Ammon's horn (tissue), 1 donor: ENCODE data around the gene SLC39A11.
A peak's percentile ranks its signal among the peaks of the same experiment; 100 is the strongest.

ENCODE experiments used
- DNase-seq: peaks from one replicate; pipeline ENCODE4 v3.0.0-alpha.2; 2016; ENCODE audit warnings: low spot score

Gene SLC39A11

DNA sequence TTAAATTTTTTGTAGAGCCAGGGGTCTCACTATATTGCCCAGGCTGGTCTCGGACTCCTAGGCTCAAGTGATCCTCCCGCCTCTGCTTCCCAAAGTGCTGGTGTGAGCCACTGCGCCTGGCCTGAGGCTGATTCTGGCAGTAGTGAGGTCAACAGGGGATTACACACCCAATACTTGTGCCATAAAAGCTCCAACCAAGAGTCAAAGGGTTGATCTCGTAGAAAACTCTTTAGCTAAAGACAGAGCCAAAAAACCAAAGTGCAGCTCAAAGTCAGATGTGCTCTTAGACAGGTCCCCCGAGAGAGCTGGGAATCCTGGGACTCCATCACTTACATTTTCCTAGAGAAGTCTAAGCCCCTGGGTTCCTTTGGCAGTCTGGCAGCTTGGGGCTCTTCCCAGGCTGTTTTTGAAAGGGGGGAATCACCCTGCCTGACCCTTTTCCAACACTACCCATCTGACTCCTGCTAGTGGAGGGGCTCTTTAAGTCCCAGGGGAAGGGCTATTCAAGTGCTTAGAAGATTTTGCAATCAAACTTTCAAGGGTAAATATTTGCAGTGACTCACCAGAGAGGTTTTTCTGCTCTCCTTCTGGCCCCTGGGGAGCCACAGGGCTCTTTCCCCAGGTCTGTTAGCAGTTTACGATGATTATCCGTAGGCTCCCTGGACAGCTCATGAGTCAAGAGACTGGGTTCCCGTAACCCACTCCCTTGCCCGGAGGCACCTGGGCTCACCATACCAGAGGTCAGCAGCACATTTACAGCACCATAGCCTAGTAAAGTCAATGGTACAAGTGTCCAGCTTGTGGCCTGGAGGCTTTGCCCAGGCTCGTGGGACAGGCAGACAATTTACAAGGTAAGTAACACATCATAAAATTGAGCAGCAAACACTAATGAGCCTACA lies 408.7 kb downstream of the SLC39A11 start:
- no peak for DNase-seq

DNA sequence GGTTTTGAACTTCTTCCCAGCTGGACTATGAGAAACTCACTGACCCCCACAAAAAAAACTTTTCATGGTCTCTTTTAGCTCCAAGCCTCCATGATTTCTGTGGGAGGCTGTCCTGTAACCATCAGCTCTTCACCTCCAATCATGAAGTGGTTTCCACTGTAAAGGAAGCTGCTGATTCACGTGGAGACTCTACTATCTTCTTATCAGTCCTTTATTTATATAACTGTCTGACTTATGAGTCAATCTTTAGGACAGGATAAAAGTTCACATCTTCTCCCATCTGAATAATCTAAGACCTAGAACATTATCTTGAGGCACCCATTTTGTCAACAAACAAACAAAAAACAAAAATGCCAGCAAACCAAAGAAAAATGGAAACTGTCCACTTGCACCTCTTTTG lies 409.9 kb downstream of the SLC39A11 start:
- no peak for DNase-seq

DNA sequence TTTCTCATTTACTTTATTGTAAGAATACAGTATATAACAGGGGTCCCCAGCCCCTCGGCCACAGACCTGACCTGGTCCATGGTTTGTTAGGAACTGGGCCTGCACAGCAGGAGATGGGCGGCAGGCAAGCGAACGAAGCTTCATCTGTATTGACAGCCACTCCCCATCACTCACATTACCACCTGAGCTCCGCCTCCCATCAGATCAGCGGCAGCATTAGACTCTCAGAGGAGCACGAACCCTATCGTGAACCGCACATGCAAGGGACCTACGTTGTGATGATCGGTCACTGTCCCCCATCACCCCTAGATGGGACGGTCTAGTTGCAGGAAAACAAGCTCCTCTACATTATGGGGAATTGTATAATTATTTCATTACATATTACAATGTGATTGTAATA lies 410.6 kb downstream of the SLC39A11 start:
- DNase-seq: no peak

- DNase-seq: no peak
These were observed 414.6 kb downstream of the SLC39A11 start for GRCh38 chr17:72677714-72678390.

DNA sequence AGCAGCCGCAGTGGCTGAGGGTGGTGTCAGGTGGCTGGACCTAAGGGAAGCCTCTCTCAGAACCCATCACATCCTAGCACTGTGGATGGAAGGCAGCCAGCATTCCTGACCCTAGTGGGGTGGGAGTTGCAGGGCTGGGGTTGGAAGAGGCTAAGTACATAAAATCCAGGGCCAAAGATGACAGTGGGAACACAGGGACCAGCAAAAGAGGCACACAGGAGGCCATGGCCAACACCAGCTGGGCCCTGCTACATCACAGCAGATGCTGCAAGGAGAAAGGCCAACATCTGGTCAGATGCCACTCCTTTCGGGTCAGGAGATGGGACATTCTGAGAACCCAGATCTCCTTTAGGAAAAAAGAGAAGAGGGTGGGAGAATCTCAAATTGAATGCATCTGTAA lies 415.4 kb downstream of the SLC39A11 start:
- no peak for DNase-seq

- no peak for DNase-seq
These were observed 419.8 kb downstream of the SLC39A11 start for GRCh38 chr17:72672729-72673128.

DNA sequence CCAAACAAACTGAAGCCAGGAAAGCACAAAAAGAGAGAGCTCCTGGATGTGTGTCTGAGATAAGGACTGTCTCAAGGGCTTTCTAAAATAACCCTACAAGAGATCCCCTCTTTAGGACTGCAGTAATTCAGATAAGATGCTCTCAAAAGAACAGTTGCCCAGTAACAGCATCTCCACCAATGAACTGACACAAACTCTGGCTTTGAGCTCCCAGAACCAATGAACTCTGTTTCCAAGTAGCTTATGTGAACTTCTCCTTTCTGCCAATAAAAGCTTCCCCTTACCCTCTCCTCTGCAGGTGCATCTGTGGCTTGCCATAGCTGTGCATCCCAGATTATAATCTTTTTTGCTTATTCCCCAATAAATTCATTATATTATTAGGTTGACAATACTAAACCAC lies 421.5 kb downstream of the SLC39A11 start:
- no peak for DNase-seq

DNA sequence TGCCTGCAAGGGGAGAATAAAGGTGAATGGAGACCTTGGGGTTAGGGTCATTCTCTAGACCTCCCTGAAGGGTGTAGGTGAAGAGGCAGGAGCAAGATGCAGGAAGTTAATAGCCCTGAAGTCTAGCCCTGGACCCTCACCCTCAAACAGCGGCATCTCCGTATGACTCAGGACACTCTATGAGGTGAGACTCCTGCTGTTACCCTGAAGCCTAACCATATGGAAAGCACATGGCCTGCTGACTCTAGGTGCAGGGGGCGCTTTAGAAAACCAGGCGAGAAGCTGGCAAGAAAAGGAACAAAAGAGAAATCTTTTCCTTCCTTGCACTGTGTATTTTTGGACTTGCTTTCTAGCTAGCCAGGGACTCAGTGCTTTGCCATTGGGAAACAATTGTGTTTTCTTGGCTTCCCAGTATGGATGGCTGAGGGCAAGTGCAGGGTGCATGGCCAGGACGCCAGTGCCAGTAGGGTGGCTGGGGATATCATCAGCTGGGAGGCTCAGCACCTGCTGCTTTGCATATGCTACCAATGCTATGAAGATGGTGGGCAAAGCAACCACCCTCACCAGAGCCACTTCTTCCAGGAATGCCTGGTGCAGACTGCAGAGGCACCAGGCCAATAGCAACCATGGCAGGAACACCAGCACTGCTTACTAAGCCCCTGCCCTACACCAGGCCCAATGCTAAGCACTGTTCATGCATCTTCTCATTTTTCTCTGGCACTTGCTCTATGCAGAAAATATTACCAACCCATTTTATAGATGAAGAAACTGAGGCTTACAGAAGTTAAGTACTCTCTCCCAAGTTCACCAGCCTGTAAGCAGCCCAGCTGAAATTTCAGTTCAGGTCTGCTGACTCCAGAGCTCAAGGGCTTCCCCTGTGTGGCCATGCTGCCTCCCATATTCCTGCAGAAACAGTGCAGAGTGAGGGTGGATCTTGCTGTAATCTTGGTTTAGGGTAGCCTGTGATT lies 425.1 kb downstream of the SLC39A11 start:
- no peak for DNase-seq

DNA sequence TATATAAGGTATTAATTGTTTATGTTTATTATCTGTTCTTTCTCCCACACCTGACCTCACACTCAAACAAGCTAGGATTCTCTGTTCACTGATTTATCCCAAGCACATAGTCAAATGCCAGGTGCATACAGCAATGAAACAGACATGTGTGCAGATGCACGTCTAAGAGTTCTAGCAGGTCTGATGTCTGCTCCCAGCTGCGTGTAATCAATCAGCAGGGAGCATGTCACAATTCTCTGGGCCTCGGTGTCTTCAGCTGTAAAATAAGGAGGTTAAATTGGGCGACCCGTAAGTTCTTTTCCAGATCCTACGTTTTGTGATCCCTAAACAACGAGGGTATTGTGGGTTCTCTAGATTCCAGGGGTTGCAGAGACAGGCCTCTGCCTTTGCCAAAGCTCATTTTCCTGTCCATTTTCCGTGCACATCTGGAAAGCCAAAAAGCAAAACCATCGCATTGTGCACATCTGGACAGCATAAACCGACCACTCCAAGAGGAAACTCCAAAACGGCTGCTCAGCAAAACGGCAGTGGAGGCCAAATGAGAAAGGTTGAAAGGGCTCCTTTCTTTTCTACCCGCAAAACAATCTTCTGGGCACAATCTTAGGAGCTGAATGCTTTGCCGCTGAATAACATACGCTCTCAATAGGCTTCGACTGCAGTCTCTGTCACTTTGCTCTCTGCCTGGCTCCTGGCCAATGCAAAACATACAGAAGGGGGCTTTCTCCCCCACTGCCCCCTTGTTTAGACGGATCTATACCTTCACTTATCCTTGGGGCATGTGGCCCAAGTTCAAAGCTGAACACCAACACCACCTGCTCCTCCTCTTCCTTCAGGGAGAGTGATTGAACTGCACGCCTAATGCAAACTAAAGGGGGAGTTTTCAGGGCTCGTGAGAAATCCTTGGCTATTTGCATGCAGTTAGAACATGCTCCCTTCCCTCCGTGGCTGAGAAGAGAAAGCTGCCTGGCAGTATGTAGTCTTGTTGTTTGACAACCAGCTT lies 426.3 kb downstream of the SLC39A11 start:
- DNase-seq: no peak

GRCh38 chr17:72662827-72663190 lies 429.7 kb downstream of the SLC39A11 start:
- no peak for DNase-seq

GRCh38 chr17:72661945-72662826 lies 430.3 kb downstream of the SLC39A11 start:
- no peak for DNase-seq

DNA sequence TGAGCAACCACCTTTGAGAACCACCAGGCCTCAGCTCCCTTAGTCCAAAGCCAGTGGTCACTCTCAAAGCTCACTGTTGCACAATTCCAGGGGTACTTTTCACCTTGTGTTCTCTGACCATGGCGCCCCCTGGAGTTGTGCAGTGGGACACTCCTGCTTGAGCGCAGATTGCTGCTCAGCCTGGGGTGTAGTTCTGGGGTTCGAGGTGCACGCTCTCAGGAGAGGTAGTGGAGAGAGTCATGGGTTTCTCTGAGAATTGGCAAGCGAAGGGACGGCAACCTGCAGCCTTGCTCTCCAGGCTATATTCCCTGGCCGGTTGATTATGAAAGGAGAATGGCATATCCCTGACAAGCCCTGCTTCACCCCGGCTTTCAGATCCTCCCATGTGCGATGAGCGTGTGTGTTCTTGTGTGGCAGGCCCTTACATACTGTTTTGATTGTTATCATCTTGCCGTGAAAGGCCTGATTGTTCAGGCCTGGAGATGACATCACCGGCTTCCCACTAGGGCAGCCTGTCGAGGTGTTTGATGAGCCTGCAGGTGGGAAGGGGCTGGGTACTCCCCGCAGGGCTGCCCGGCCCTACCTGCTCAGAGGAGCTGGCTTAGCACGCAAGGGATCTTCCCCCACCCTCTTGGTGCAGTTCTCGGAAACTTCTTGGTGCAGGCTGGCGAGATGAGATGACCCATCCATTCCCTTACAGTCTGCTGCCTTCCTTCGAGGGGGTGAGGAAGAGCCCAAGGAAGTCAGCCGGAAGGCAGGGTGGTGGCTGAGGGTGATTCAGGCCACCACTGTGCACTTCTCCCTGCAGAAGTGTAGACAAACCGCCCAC lies 431.2 kb downstream of the SLC39A11 start:
- peak; percentile 35 for DNase-seq

DNA sequence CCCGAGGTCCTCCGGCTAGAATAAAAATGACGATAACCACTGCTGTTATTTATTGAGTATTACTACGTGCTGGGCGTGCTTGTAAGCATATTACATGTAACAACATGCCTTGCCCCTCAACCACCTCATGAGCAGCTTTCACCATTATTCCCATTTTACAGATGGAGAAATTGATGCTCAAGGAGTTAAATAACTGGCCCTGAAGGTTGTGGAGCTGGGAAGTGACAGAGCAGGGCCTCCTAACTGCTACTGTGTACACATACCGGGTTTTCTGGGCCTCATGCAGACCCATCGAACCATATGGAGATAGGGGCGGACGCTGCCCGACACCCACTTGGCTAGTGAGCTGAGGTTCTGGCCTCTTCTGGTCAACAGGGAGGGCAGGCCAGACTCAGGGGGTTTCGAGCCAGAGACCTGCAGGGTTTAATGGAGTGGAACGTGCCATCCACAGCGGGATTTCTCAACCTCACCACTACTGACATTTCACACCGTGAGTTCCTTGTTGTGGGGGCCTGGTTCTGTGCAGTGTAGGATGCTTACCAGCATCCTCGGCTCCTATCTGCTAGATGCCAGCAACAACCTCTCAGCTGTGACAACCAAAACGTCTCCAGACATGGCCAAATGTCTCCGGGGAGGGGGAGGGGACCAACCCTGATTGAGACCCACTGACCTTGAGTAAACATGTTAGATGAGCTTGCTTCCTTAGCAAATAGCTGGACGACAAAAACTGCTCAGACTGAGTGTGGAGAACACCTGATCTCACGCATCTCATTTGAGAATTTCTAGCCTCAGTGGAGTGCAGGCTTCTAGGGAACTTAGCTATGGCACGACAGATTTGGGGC lies 432.0 kb downstream of the SLC39A11 start:
- no peak for DNase-seq

- no peak for DNase-seq
These were observed 432.7 kb downstream of the SLC39A11 start for GRCh38 chr17:72659811-72660210.

- no peak for DNase-seq
These were observed 433.8 kb downstream of the SLC39A11 start for GRCh38 chr17:72658675-72659074.

DNA sequence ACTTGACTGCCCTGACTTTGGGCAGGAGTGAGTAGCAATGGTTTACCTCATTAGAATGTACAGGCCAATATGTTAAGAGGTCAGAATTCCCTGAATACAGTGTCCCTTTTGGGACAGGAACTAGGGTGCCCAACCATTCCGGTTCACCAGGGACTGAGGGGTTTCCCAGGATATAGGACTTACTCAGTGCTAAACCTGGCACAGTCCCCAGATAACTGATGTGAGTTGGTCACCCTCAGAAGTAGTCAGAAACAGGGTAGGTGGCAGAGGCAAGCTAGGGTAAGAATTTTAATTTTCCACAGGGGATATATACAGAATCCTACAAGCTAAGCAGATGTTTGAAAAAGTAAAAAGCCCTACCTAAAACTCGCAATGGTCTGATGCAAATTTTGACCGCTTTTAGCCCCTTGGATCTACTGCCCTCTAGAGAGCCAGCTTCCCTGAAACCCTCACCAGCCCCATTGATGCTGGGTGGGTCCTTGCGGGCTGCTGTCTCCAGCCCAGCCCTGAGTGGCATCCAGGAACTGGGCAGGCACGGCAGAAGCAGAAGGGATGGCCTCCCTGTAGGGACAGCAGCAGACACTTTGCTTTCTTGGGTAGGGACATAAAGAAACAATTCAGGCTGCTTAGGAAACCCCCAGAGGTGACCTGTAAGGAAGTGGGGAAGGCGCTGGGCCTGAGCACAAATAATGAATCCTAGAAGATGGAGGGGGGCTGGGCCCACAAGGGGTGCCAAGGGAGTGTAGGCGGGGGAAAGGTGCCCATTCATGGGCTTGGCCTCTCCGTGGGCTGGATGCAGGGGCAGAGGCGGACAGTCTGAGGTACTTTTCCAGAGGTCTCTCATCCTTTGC lies 434.8 kb downstream of the SLC39A11 start:
- DNase-seq: no peak

DNA sequence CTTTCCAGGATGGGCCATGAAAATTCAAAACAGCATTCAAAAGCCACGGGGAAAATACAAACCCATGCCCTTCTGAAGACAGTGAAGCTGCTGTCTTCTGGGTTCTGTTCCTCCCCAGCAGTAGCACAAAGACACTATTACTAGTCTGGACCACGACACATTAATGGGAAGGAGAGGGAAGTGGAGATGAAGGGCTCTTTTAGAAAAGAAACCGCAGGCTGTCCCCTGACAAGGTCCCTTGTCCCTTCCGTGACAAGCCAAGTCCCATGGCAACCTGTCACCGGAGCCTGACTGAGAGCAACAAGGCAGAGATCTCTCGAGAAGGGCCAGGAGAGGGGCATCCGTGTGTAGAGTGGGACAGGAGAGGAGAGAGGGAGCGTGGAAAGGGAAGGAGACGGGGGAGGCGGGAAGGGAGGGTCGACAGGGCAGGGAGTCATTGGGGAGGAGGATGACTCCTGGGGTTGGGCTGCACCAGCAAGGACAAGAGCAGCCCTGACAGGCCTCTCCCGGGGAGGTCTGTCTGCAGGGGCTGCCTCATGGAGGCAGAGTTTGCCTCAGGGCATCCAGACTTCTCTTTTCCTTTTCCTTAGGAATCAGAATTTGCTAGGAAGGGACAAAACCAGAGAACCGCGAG lies 436.2 kb downstream of the SLC39A11 start:
- peak; percentile 56 for DNase-seq
